ENCODE results near the gene CEP131.

The CEP131 gene

GRCh38 chr17:81143717-81144422 is 78.9 kb downstream of the CEP131 start:
- DNase-seq, result no peak

GRCh38 chr17:81143200-81143527 is 79.6 kb downstream of the CEP131 start:
- no peak for DNase-seq

- peak; percentile 80 for DNase-seq
Observed at GRCh38 chr17:81142301-81143199, 80.2 kb downstream of the CEP131 start.

- no peak for DNase-seq
Observed at GRCh38 chr17:81140695-81141094, 82.1 kb downstream of the CEP131 start.

GRCh38 chr17:81140018-81140417 is 82.7 kb downstream of the CEP131 start:
- no peak for DNase-seq
